HUDEP-2 (cell line): ENCODE data around the gene PGBD5.
A peak's percentile ranks its signal among the peaks of the same experiment; 100 is the strongest.

Source experiments
- DNase-seq, 76 experiments: peaks; one replicate each; lab custom pipeline; 2025; ENCODE audit not compliant: unreplicated experiment in 76 of 76; lab: John Stamatoyannopoulos, UW

PGBD5 gene

GRCh38 chr1:230268371-230269170, 157.6 kb downstream of the PGBD5 start:
- peak in 27 of 76 experiments; percentile 2 to 50 (median 16) for DNase-seq

- no peak for DNase-seq
Observed at GRCh38 chr1:230267338-230268065, 158.6 kb downstream of the PGBD5 start.

GRCh38 chr1:230266456-230266855, 159.7 kb downstream of the PGBD5 start:
- no peak for DNase-seq

GRCh38 chr1:230265200-230266115, 160.7 kb downstream of the PGBD5 start:
- DNase-seq: no peak
